Measurements from ENCODE around the gene CNDP2. TPM values are rescaled to one million over a fixed set of nuclear protein-coding genes. Genes with fewer than 3 reads are reported as not detected.
A peak's percentile ranks its signal among the peaks of the same experiment; 100 is the strongest.

Gene CNDP2
- total and polyA plus RNA-seq, 12 donors, result 49.7 to 159 (median 97.9) TPM

- intact Hi-C loops (cut with DNase I), result loop anchor here (5.0 to 10.0 kb wide), 3 partner anchors 186 to 356 kb away; no protein-coding TSS in a partner anchor
- Histone ChIP-seq H3K27me3 (peaks cover 8% of the 10 kb centered on the region), H3K9me3 (replicated peaks in 1 of 3) (peaks cover 0 to 6% (median 0%) of the 10 kb centered on the region in 3 donors), H3K27ac (no peak overlapping the region), H3K4me3 (no peak overlapping the region), H3K36me3 (replicated peaks in 1 of 2) (no peaks in the 10 kb centered on the region), H3K4me1 (replicated peaks in 1 of 2) (peaks cover 0 to 2% of the 10 kb centered on the region in 2 donors)
- 88 to 95% (median 93%) methylated on average over 6 of the region's 6 CpGs for WGBS, 4 donors
- DNase-seq, result no peak
- TF ChIP-seq POLR2A (IDR thresholded peaks at IDR 0.05), result no peak
- no peak for TF ChIP-seq CTCF (IDR thresholded peaks at IDR 0.05)
These were observed 54.7 kb downstream of the CNDP2 start for GRCh38 chr18:74550886-74551285.

DNA sequence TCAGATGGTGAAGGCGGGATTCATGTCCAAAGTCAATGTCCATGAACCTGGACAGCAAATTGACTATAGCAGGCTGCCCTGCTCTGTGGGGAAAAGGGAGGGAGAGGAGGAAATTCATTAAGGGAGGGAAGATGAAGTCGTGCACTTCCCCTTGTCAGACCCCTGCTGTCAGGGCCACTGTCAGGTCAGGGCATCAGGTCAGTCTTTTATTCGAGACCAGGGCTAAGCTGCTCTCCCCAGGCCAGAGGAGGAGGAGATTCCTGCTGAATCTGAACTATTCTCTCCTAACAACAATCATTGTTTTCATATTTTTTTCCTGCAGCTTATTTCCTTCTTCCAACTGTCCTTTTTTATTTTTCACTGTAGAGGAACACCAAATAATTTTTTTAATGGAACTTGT, 55.3 kb downstream of the CNDP2 start:
- H3K4me1 ChIP-seq (replicated peaks in 1 of 2), result peaks cover 0 to 2% of the 10 kb centered on the region in 2 donors
- H3K27me3 ChIP-seq, result peaks cover 8% of the 10 kb centered on the region
- intact Hi-C loops (cut with DNase I), result loop anchor here (5.0 to 10.0 kb wide), 3 partner anchors 187 to 357 kb away; no protein-coding TSS in a partner anchor
- H3K27ac ChIP-seq, result no peak overlapping the region
- TF ChIP-seq CTCF (IDR thresholded peaks at IDR 0.05) (no peak), POLR2A (IDR thresholded peaks at IDR 0.05) (no peak)
- WGBS, 4 donors, result 36 to 44% (median 38%) methylated on average over 3 of the region's 3 CpGs
- H3K36me3 ChIP-seq (replicated peaks in 1 of 2), result no peaks in the 10 kb centered on the region
- DNase-seq, result no peak
- H3K9me3 ChIP-seq (replicated peaks in 1 of 3), result peaks cover 0 to 6% (median 0%) of the 10 kb centered on the region in 3 donors
- no peak overlapping the region for H3K4me3 ChIP-seq

- peaks cover 8% of the 10 kb centered on the region for H3K27me3 ChIP-seq
- peaks cover 0 to 6% (median 0%) of the 10 kb centered on the region in 3 donors for H3K9me3 ChIP-seq (replicated peaks in 1 of 3)
- TF ChIP-seq POLR2A (IDR thresholded peaks at IDR 0.05) (no peak), CTCF (IDR thresholded peaks at IDR 0.05) (peak; percentile 64 to 85 (median 76))
- DNase-seq, result peak; percentile 71 to 94 (median 87)
- no peak overlapping the region for H3K27ac ChIP-seq
- WGBS, 4 donors, result 19 to 25% (median 23%) methylated on average over 5 of the region's 5 CpGs
- intact Hi-C loops (cut with DNase I), result loop anchor here (5.0 to 10.0 kb wide), 3 partner anchors 187 to 357 kb away; no protein-coding TSS in a partner anchor
- no peak overlapping the region for H3K4me3 ChIP-seq
- H3K4me1 ChIP-seq (replicated peaks in 1 of 2), result peaks cover 0 to 2% of the 10 kb centered on the region in 2 donors
- no peaks in the 10 kb centered on the region for H3K36me3 ChIP-seq (replicated peaks in 1 of 2)
These were observed 55.9 kb downstream of the CNDP2 start for GRCh38 chr18:74551936-74552555.

- TF ChIP-seq CTCF (IDR thresholded peaks at IDR 0.05) (no peak), POLR2A (IDR thresholded peaks at IDR 0.05) (no peak)
- H3K27ac ChIP-seq, result no peak overlapping the region
- DNase-seq, result no peak
- intact Hi-C loops (cut with DNase I), result loop anchor here in 1 of 2 donors (10.0 kb wide), 2 partner anchors 191 to 361 kb away; no protein-coding TSS in a partner anchor
- 83 to 89% (median 86%) methylated on average over 10 to 11 of the region's 11 CpGs for WGBS, 4 donors
- no peaks in the 10 kb centered on the region for H3K4me1 ChIP-seq (replicated peaks in 1 of 2)
- no peak overlapping the region for H3K4me3 ChIP-seq
- peaks cover 17% of the 10 kb centered on the region for H3K27me3 ChIP-seq
- H3K36me3 ChIP-seq (replicated peaks in 1 of 2), result no peaks in the 10 kb centered on the region
- H3K9me3 ChIP-seq (replicated peaks in 1 of 3), result no peaks in the 10 kb centered on the region
These were observed 60.0 kb downstream of the CNDP2 start for GRCh38 chr18:74556126-74556525.

Measured in adrenal gland (tissue), 12 donors.